GM13977 (cell line): ENCODE measurements around the gene RESF1.

Experiments
- DNase-seq: peaks from one replicate; pipeline ENCODE4 v3.0.0; 2012; ENCODE audit warnings: low spot score
- CTCF ChIP-seq: IDR thresholded peaks from 2 replicates; pipeline ENCODE4 v1.5.1; 2012; ENCODE audit warnings: mild to moderate bottlenecking, control low read depth; ENCODE audit not compliant: insufficient read depth; ENCODE audit errors: extremely low read depth, missing control alignments
- in situ Hi-C: fragments of 300-500 bp; cut with MboI; formaldehyde crosslinking; loops from one replicate; pipeline ENCODE4 v1.12.0; 2022; ENCODE audit warnings: low sequenced_read_pairs, low pct_unique_long_range_greater_than_20kb, mixed read lengths, inconsistent platforms; ENCODE audit not compliant: unreplicated experiment

The RESF1 gene

GRCh38 chr12:31967539-31967938 is 8.3 kb downstream of the RESF1 start:
- in situ Hi-C loops: no loop called here
- no peak for TF ChIP-seq CTCF
- no peak for DNase-seq

- DNase-seq: no peak
- in situ Hi-C loops: no loop called here
- TF ChIP-seq CTCF: no peak
These were observed 11.0 kb downstream of the RESF1 start for GRCh38 chr12:31970199-31970598.

GRCh38 chr12:31973818-31974217 is 14.6 kb downstream of the RESF1 start:
- in situ Hi-C loops: no loop called here
- no peak for TF ChIP-seq CTCF
- no peak for DNase-seq

GRCh38 chr12:31974673-31975072 is 15.5 kb downstream of the RESF1 start:
- in situ Hi-C loops: no loop called here
- DNase-seq: no peak
- TF ChIP-seq CTCF: no peak

- no peak for TF ChIP-seq CTCF
- no peak for DNase-seq
- in situ Hi-C loops: no loop called here
These were observed 25.8 kb downstream of the RESF1 start for GRCh38 chr12:31984806-31985591.

- in situ Hi-C loops: no loop called here
- DNase-seq: no peak
- TF ChIP-seq CTCF: no peak
These were observed 26.6 kb downstream of the RESF1 start for GRCh38 chr12:31985832-31986231.
